Testis (tissue), 2 donors: ENCODE results near the gene C16orf78.
A peak's percentile ranks its signal among the peaks of the same experiment; 100 is the strongest.

Experiments used
- POLR2A ChIP-seq: fragments of 450-650 bp; IDR thresholded peaks from one replicate; pipeline ENCODE4 v1.6.1; 2017; ENCODE audit warnings: antibody characterized with exemption, mild to moderate bottlenecking, moderate library complexity
- TF ChIP-seq, protein P1 (sequence below), 3 experiments: fragments of 450-650 bp in 2 of 3; fragments of 200-600 bp in 1 of 3; sonication (generic) in 1 of 3; IDR thresholded peaks; one replicate each; pipeline ENCODE4 v1.5.1; 2016 to 2019; ENCODE audit warnings: antibody characterized with exemption in 3 of 3, mild to moderate bottlenecking in 2 of 3, moderate library complexity in 1 of 3

DNA sequence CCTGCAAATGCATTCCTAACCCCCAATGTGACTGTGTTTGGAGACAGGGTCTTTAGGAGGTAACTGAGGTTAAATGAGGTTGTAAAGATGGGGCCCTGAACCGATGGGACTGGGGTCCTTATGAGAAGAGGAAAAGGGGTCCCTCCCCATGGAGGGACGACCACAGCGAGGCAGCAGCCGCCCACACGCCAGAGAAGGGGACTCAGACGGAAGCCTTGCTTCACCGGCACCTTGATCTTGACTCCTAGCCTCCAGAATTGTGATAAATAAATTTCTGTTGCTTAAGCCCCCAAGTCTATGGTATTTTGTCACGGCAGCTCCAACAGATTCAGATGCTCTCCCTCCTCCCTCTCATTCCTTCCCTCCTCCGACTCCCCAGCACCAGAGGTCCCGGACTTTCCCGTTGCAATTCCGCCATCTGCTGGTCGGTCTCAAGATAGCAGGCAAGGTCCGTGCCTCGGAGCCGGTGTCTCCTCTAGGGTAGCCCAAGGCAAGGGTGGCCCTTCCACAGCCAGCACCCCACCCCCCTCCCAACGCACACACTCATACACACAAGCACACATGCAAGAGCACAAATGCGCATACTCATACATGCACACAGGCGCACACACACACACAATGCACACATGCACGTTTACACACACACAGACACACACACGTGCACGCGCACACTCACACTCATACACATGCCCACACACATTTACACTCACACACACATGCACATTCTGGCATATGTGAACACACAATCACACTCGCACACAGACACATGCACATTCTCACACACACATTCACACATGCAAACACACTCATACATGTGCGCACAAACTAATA lies 23.1 kb upstream of the C16orf78 start:
- TF ChIP-seq POLR2A = no peak
- TF ChIP-seq, protein P1, sequence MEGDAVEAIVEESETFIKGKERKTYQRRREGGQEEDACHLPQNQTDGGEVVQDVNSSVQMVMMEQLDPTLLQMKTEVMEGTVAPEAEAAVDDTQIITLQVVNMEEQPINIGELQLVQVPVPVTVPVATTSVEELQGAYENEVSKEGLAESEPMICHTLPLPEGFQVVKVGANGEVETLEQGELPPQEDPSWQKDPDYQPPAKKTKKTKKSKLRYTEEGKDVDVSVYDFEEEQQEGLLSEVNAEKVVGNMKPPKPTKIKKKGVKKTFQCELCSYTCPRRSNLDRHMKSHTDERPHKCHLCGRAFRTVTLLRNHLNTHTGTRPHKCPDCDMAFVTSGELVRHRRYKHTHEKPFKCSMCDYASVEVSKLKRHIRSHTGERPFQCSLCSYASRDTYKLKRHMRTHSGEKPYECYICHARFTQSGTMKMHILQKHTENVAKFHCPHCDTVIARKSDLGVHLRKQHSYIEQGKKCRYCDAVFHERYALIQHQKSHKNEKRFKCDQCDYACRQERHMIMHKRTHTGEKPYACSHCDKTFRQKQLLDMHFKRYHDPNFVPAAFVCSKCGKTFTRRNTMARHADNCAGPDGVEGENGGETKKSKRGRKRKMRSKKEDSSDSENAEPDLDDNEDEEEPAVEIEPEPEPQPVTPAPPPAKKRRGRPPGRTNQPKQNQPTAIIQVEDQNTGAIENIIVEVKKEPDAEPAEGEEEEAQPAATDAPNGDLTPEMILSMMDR (IDR thresholded peaks at IDR 0.05) = peak; percentile 61 to 82 (median 76)
